NCI-H748 (cell line): Measurements from ENCODE around the gene ELFN2.
"Not testable (repeated sequence)": the region's sequence is repeated elsewhere in the genome, so short reads cannot be mapped to it uniquely, and the experiment has no call there.

Source experiments
- DNase-seq: peaks from one replicate; lab custom pipeline; 2025; ENCODE audit not compliant: unreplicated experiment; lab: John Stamatoyannopoulos, UW

Gene ELFN2

DNA sequence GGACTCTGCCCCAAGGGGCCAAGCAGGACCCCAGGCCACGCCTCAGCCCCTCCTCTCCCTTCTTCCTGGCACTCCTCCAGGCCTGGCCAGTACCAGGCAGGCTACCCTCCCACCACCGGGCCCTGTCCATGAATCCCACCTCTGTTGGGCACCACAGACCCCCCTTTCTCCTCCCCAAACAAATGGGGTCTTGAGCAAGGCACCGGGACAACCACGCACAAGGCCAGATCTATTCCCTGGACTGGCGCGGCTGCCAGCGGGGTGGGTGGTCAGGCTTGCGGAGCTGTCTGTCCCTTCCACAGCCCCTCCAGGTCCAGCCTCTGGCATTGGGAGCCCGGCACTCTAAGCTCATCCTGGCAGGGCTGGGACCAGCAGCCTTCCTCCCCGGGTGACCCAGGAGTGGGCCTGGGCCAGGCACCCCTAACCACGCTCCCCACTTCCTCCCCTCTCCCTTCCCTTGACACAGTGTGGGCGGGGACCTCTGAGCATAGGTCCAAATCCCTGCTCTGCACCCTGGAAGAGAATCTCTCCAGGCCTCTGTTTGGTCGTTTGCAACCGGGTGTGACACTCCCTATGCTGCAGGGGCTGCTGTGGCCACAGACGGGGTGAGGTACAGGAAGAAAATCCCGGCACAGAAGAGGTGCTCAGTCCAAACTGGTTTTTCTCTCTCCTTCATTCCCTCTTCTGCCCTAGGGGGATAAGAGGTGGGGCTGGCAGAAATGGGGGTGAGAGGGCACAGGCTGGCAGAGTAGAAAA, 14.6 kb downstream of the ELFN2 start:
- DNase-seq, result no peak

DNA sequence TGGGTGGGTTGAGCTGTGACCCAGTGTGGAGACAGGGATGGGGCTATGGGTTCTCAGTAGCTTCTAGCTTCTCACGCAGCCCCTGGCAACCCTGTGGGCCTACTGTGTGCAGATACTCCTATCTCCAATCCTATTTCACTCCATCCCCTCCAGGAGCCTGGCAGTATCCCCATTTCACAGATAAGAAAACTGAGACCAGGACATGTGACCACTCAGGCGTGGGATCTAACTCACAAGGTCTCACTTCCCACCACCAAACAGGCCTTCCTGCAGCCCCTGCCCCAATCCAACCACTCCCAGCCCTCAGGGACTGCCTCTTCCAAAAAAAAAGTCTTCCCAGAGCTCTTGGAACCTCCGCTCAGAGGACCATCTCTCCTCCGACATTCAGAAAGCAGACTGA, 15.6 kb downstream of the ELFN2 start:
- no peak for DNase-seq

DNA sequence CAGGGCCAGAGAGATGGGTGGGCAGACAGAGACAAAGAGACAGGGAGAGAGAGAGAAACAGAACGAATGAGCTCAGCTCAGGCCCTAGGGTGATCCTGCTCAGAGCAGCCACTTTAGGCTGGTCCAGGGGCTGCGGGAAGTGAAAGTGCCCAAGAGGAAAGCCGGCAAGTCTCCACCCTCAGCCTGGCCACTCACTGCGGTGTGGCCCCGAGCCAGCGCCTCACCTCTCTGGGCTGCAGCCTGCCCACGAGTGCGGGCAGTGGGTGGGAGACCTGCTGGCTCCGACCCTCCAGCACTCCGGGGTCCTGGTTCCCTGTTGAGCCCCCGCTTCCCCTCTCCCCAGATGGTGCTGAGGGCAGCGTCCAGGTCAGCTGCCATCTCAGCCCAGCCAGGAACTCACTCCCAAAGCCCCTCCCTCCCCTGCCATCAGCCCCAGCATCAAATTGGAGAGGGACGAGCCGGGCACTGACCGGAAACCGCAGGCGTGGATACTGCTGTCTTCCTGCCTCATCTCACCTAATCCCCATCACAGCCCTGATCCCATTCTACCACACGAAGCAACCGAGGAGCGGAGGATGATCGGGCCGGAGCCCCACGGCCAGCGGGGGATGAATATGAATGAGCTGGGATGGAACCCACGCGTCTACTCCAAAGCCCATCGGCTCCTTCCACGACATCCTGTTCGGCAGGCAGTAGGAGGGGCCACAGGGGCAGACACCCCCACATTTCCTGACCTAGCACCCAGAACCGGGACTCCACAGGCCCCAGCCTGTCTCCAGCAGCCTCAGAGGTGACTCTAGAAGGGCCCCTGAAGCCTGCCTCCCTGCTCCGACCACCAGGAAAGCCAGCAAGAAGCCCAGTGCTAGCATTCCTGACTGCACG, 16.9 kb downstream of the ELFN2 start:
- no peak for DNase-seq

GRCh38 chr22:37409459-37410050, 17.7 kb downstream of the ELFN2 start:
- no peak for DNase-seq

DNA sequence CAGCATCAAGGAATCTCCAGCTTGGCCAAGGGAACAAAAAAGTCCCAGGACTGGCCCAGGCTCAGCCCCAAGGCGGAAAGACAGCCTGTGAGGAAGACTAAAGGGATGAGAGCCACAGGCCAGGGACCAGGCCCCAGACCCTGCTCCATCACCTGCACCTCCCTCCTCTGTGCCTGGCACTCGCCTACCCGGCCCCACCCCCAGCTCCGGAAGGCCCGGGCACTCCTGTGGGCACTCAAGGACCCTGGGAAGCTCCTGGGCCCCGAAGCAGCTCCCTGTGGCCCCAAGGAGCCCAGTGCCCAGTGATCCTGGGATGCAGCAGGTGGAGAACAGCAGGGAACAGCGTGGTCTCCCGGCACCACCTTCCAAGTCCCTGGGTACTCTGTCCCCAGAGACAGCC, 18.2 kb downstream of the ELFN2 start:
- DNase-seq, result no peak

DNA sequence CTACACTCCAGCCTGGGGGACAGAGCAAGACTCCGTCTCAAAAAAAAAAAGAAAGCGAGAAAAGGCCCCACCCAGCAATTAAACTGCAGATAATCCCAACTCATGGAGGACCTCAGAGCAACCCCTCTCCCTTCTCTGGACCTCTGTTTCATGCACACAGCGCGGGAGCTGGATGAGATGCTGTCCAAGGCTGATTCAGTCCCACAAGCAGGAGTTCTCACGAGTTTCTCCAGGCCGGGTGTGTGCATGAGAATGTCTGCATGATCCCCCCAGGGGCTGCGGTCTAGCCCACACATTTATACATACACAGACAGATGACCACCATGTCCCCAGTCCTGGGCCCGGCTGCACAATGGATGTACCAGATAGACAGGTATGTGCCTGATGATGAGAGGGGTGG, 19.4 kb downstream of the ELFN2 start:
- no peak for DNase-seq

GRCh38 chr22:37406441-37407235, 20.6 kb downstream of the ELFN2 start:
- DNase-seq, result no peak

GRCh38 chr22:37404091-37404490, 23.2 kb downstream of the ELFN2 start:
- DNase-seq, result no peak

GRCh38 chr22:37403267-37403960, 23.9 kb downstream of the ELFN2 start:
- DNase-seq, result peak; percentile 58

GRCh38 chr22:37402184-37402506, 25.1 kb downstream of the ELFN2 start:
- no peak for DNase-seq

DNA sequence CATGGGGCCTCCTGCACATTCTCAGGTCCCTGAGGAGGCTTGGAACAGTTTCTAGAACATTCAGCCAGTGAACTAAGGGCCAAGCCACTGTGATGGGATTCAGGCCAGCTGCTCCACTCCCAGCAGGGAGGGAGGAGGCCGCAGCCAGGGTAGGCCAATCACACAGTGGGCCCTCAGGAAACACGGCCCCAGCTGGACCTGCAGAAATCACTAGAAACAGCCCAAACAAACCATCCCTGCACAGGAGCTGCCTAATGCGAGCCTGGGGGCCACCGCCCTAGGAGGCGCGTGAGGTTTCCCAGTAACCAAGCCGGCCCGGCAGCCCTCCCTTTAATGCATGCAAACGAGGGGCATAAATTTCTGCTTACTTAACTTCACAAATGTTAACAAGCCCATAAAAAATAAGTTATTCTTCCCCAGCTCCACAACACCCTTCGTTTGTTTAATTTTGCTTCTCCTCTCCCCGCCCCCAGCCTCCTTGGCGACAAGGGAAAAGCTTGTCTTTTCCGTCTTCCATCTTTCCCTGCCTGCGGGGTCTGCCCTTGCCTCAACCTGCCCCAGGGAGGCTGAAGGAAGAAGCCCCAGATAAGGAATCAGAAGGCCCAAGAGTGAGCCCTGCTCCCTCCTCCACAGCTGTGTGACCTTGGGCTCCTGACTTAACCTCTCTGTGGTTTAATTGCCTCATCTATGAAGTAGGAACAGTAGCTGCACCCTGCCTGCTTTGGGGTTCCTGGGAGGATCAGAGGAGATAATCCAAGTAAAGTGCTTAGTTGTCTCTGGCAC, 25.7 kb downstream of the ELFN2 start:
- DNase-seq, result no peak

DNA sequence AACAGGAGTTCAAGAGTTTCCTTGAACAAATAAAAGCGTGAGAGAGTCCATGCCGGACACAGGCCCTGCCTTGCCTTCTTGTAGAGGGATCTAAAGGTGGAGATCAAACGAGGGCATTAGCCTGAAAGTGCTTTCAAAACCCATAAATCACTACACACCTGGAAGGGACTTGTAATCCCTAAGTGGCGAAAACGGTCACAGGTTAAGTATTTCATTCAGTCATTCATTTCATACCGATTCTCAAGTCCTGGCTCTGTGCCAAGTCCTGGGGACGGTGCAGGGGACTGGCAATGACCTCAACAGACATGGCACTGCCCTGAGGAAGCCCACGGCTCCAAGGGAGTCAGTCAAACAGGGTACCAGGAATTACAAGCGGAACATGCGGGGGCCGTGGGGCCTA, 26.6 kb downstream of the ELFN2 start:
- DNase-seq, result peak; percentile 28

DNA sequence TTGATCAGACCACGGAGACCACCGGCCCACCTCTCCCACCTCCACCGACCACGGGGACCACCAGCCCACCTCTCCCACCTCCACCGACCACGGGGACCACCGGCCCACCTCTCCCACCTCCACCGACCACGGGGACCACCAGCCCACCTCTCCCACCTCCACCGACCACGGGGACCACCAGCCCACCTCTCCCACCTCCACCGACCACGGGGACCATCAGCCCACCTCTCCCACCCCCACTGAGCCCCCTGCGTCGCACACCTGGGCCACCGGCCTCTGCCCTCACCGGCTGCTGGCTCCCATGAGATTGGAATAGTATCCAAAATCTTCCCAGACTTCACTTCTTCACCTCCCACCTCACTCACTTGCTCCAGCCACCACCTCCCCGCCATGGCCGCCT, 27.8 kb downstream of the ELFN2 start:
- not testable (repeated sequence) for DNase-seq

GRCh38 chr22:37397226-37397625, 30.1 kb downstream of the ELFN2 start:
- no peak for DNase-seq

- DNase-seq, result no peak
These were observed 30.7 kb downstream of the ELFN2 start for GRCh38 chr22:37396488-37397084.

DNA sequence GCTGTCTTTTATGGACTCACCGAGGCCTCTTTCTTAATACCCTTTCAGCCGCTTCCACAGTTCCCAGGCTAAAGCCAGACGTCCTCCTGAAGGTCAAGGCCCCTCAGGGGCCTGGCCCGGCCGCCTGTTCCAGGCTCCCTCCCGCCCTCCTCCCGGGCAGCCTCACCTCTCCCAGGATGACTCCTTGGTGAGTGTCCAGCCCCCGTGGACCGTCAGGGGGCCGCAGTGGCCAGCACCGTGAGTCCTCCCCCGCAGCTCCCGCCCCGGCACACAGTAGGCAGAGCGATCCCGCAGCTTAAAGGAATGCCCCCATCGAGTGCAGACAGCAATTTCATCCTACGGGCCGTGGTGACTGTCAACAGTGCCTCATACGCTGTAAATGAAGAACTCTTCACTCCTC, 32.9 kb downstream of the ELFN2 start:
- DNase-seq, result no peak

DNA sequence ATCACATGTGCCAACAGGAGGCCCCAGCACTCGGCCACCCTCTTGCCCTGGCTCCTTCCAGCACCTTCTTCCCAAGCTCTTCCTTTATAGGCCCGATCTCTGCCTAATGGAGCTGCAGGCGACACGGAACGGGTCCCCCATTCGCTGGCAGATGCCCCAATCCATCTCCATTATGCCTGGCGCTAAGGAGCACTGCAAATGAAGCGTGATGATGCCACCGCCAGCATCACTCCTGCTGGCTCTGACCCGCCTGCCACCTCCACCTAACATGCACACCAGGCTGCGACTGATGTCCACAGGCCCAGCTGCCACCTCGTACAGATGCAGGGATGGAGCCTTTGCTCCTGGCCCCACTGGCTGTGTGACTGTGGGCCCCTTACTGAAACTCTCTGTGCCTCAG, 33.5 kb downstream of the ELFN2 start:
- DNase-seq, result no peak

- no peak for DNase-seq
These were observed 34.5 kb downstream of the ELFN2 start for GRCh38 chr22:37392721-37393328.

DNA sequence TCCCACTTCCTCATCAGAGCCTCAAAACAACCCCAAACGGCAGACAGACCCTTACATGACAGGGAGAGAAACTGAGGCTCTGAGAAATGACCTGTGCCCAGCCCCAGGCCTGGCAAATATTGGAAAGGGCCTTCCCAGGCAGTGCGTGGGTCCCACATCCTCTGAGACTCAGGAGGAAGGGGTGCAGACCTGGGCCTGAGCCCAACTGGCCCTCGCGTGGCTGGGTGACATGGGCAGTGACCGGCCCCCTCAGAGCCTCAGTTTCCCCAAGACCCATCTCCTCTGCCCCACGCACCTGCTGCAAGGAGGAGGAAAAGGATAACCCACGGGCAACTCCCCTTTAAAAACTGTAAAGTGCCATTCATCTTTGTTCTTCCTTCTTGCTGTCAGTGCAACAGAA, 35.6 kb downstream of the ELFN2 start:
- no peak for DNase-seq
